ENCODE results near the gene C1QTNF8. TPM values are rescaled to one million over a fixed set of nuclear protein-coding genes. Genes with fewer than 3 reads are reported as not detected.
"Not testable (repeated sequence)": the region's sequence is repeated elsewhere in the genome, so short reads cannot be mapped to it uniquely, and the experiment has no call there.

C1QTNF8 gene
- total RNA-seq, 1 donor from 2014 or later, result not detected

GRCh38 chr16:1094601-1095449 lies 1.2 kb downstream of the C1QTNF8 start:
- intact Hi-C loops (cut with micrococcal nuclease), result no loop called here

GRCh38 chr16:1094124-1094479 lies 1.9 kb downstream of the C1QTNF8 start:
- intact Hi-C loops (cut with micrococcal nuclease), result no loop called here

- intact Hi-C loops (cut with micrococcal nuclease), result no loop called here
These were observed 2.5 kb downstream of the C1QTNF8 start for GRCh38 chr16:1093284-1094123.

GRCh38 chr16:1092685-1093283 lies 3.3 kb downstream of the C1QTNF8 start:
- intact Hi-C loops (cut with micrococcal nuclease), result not testable (repeated sequence)

- intact Hi-C loops (cut with micrococcal nuclease), result no loop called here
These were observed 4.0 kb downstream of the C1QTNF8 start for GRCh38 chr16:1091992-1092552.

- intact Hi-C loops (cut with micrococcal nuclease), result no loop called here
These were observed 5.1 kb downstream of the C1QTNF8 start for GRCh38 chr16:1090620-1091587.

- intact Hi-C loops (cut with micrococcal nuclease), result no loop called here
These were observed 6.0 kb downstream of the C1QTNF8 start for GRCh38 chr16:1089822-1090619.

- intact Hi-C loops (cut with micrococcal nuclease), result no loop called here
These were observed 6.6 kb downstream of the C1QTNF8 start for GRCh38 chr16:1089439-1089821.

GRCh38 chr16:1088295-1089170 lies 7.5 kb downstream of the C1QTNF8 start:
- intact Hi-C loops (cut with micrococcal nuclease), result no loop called here

GRCh38 chr16:1086443-1086842 lies 9.6 kb downstream of the C1QTNF8 start:
- intact Hi-C loops (cut with micrococcal nuclease), result not testable (repeated sequence)

- intact Hi-C loops (cut with micrococcal nuclease), result no loop called here
These were observed 11.1 kb downstream of the C1QTNF8 start for GRCh38 chr16:1084971-1085370.

DNA sequence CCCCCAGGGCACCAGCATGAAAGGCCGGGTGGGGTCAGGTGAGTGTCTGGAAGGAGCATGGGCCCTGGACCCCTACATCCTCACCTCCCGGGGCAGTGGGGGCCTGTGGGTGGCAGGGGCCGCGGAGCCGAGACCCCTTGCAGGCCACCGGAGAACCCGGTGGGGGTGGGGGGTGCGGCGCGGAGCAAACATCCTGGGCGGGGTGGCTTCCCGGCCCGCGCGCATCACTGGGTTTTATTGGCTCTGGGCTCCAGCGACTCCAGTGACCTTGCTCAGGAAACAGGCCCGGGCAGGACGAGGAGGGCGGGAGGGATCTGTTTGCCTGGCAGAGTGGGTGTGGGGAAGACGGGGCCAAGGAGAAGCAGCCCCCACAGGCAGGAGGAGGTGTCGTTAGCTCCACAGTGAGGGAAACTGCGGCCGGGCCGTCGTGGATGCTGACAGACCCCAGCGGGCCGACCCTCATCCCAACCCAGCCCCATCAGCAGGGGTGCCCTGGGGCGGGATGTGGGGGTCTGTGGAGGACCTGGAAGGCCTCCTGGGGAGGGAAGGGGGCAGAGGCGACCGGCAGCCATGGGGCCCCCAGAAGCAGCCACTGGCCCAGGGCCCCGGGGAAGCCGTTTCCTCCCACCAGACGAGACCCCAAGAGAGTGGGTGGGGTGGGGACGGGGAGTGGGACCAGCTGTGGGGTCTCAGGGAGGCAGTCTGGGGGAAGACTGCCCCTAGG lies 12.9 kb downstream of the C1QTNF8 start:
- intact Hi-C loops (cut with micrococcal nuclease), result no loop called here

- intact Hi-C loops (cut with micrococcal nuclease), result no loop called here
These were observed 13.6 kb downstream of the C1QTNF8 start for GRCh38 chr16:1082266-1082951.

DNA sequence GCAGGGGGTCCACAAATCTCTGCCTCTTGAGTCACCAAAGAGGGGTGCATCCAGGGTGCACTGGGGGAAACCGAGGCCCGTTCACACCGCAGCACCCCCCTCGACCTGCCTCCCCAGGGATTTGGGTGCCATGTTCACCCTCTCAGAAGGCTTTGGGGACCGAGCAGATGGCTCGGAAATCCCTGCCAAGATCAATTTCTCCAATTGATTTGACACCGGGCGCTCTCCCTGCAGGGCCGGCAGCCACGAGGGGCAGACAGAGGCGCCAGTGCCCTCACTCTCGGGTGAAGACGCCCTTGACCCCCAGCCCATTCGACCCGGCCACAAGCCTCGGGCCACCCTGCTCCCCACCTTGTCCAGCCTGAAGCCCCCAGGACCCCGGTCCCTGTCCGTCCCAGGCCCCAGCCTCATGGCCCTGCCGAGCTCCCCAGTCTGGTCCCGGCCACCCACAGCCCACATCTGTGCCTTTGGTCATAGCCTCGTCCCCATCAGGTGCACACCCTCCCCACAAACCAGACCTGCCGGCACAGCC lies 14.2 kb downstream of the C1QTNF8 start:
- intact Hi-C loops (cut with micrococcal nuclease), result no loop called here

GRCh38 chr16:1080801-1081733 lies 15.0 kb downstream of the C1QTNF8 start:
- intact Hi-C loops (cut with micrococcal nuclease), result no loop called here
